ENCODE measurements around the gene FHL3.
A peak's percentile ranks its signal among the peaks of the same experiment; 100 is the strongest.

FHL3 gene

DNA sequence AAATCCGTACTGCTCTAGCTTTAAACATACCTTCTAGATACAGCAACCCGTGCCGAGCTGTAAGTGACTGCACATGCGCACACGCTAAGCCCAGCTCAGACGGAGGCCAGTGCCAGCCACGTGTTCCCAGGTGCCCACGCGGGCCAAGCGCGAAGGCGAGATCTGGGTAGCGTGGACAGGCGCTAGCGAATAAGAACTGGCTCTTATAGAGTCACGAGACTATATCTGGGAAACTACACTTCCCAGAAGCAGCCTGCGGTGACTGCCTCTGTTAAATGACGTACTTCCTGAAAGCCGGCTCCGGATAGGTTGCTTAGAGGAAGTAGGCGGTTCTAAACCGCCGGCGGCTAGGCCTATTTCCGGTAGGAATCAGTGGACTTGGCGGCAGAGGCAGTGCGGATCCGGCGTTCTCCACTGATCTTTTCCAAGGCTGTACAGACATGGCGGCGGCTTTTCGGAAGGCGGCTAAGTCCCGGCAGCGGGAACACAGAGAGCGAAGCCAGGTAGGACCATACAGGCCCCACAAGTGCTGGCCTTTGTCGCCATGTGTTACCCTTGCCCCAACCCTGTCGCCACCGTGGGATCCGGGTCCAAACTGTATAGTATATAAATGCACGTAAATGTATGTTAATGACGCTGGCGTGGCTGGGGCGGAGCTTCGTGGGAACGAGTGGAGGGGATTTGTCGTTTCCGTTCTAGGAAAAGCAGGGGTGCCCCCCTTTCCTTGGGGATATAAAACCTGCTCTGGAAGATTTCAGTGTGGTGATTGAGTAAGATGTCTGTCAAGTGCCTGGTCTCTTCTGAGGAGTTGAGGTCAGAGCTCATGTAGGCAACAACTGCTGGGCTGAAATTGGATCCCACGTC is 7.3 kb upstream of the FHL3 start, which contains the start of gene UTP11:
UTP11 (plus strand) TSS at position 372 of the 864 bp plus-strand sequence; CDS start at position 441, 69 bp downstream.
- DNase-seq = peak; percentile 79

DNA sequence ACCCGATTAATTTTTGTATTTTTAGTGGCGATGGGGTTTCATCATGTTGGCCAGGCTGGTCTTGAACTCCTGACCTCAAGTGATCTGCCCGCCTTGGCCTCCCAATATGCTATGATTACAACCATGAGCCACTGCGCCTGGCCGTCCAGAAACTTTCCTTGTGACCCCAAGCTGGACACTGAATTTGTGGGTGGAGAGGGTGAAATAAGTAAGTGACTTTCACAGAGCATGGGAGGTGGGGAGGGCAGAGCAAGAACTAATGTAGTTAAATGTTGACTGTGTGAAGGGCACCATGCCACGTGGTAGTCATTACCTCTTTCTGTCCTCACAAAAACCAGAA is 4.5 kb upstream of the FHL3 start:
- DNase-seq = no peak

DNA sequence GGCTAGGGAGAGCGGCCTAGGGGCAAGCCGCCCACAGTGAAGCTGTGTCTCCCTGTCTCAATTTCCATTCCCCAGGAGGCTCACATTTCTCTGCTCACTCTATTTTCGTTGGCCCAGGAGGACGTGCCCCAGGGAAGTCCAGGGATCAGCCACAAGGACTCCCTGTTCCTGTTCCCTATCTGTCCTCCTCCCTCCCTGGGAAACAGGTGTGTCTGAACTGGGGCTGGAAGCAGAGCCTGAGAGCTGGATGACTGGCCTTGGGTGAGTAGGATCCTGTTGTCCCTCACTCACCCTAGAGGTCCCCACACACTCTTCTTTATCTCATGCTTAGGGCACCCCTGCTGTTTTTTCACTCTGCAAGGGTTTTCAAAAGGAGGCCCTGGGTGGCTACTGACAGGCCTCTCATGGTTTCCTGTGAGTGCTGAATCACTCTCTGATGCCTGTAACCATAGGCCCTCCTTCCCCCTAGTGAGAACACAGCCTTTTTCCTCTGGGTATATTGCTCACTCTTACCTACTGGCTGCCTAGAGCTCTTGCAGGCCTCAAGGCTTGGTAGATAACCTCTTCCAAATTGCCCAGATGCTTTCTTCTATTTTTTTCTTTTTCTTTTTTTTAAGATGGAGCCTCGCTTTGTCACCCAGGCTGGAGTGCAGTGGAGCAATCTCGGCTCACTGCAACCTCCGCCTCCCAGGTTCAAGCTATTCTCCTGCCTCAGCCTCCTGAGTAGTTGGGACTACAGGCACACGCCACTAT is 4.0 kb upstream of the FHL3 start:
- no peak for DNase-seq

- no peak for DNase-seq
Observed at GRCh38 chr1:38006008-38006828, 904 bp upstream of the FHL3 start.

DNA sequence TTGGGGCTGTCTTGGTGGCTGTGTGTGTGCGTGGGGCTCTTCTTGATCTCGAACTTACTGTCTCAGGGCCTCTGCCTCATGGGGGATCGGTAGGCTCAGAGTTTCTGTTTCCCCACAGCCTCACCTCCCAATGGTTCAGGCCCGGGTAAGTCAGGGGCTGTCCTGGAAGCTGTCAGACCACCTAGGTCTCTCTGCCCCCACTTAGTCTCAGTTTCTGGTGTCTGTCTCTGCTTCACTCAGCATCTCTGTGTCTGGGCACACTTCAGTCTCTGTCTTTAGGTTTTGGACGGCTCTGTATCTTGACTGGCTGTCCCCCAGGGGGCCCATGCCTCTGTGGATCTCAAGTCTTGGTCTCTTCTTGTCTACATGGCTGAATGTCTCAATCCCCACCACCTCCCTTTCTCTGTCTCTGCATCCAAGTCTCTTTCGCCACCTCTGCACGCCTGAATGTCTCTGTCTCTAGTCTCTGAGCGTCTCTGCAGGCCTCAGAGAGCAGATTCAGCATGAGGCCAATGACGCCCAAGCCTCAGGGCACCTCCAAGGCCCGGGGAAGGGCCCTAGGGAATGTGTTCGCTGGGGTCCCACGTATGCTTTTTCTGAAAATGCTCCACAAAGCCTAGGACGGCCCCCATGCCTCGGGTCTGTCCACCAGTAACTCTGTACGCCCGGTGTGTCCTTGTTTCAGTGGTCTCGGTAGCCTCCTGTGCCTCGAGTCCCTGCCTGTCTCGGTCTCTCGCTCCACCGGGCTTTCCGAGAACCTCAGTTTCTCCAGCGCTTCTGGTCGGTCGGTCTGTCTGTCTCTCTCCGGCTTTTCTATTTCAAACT is 818 bp downstream of the FHL3 start:
- DNase-seq = no peak

DNA sequence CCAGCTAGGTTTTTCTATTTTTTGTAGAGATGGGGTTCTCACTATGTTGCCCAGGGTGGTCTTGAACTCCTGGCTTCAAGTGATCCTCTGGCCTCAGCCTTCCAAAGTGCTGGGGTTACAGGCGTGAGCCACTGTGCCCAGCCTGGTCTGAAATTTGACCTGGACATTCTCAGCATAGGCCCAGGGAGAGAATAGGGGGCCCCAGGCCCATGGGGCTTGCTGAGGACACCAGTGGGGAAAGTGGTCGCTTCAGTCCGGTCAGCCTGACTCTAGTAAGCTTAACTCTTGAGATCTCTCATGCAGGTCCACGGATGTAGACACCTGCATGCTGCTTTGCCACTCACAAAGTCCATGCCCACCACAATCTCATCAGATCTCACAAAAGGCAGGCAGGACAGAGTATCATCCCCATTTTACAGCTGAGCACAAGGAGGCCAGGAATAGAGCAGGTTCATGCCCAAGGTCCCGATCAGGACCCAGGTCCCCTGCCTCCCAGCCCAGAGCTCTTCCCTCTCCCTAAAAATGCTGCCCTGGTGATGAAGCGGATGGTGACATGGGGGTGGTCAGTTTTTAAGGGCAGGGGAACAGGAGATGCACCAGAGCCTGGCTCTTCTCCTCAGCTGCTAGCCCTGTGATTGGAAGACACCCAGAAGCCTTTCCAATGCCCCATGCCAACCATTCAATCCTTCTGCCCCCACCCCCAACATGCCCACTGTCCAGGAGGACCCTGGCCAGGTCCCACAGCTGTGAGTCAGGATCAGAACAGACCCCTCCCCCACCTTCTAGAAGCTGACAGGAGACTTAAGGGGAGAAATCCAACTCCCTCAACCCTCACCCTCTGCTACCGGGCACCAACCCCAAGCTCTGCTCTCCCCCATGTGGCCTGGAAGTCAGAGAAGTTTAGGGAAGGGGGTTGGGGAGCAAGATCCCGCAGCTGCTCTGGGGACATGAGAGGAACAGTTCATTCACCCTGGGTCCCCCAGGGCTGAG is 1.8 kb downstream of the FHL3 start:
- DNase-seq = no peak

DNA sequence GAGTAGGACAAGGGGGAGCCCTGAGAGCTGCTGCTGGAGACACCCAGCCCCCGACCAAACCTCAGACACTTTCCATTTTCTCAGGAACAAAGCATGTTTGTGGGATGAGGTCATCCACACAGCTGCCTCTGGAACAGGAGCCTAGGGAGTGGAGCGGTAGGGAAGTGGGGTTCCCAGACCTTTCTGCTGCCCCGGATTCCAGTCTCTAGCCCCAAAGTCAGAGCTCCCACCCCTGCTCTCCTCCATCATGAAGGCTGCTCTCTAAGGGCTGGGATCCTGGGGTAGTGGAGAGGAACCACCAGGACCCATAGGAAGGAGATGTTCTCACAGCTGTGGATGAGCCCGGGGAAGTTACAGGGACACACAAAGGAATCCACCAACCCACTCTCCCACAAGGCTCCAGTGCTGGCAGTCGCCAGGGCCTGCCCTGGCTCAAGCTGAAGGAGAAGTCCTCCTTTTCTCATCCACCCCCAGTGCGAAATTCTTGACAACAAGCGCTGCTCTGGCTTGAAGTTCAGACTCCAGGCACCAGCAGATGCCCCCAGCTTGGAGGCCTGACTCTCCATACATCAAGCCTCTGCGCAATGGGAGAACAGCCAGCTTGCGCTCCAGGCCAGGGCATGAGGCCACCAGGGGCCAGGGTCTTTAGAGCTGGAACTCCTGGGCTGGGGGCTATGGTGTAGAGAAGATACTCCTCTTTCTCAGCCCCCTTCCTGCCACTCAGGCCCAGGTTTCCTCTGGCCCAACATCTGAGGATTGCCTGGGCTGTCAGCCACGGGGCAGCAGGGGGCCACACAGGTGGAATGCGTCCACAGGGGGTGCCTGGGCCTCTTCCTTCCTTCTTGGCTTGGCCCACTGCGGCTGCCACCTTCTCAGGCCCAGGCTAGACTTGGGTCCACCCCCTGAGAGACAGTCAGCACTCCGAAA is 4.5 kb downstream of the FHL3 start:
- no peak for DNase-seq

- DNase-seq = no peak
Observed at GRCh38 chr1:38000233-38000528, 5.1 kb downstream of the FHL3 start.

- no peak for DNase-seq
Observed at GRCh38 chr1:37999430-38000232, 5.7 kb downstream of the FHL3 start.

DNA sequence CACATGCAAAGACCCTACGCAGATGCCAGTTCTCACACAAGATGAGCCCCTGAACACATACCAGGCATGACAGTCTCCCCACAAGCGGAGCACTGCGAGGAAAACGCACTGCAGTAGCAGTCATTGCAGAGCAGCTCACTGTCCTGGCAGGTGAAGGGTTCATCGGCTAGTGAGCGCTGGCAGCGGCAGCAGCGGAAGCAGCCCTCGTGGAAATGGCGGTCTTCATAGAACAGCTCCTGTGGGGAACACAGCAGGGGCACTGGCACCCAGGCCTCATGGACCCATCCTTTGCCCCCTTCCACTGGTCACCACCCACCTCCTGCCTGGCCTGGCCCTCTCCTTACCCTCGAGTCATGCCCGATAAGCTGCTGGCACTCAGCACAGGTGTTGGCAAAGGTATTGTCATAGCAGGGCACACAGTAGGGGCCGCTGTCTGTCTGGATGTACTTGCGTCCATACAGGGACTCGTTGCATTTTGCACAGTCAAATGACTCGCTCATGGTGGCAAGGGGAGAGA is 6.3 kb downstream of the FHL3 start:
- DNase-seq = no peak

GRCh38 chr1:37998089-37998808 is 7.1 kb downstream of the FHL3 start:
- DNase-seq = no peak

- DNase-seq = no peak
Observed at GRCh38 chr1:37997256-37998088, 7.8 kb downstream of the FHL3 start.

DNA sequence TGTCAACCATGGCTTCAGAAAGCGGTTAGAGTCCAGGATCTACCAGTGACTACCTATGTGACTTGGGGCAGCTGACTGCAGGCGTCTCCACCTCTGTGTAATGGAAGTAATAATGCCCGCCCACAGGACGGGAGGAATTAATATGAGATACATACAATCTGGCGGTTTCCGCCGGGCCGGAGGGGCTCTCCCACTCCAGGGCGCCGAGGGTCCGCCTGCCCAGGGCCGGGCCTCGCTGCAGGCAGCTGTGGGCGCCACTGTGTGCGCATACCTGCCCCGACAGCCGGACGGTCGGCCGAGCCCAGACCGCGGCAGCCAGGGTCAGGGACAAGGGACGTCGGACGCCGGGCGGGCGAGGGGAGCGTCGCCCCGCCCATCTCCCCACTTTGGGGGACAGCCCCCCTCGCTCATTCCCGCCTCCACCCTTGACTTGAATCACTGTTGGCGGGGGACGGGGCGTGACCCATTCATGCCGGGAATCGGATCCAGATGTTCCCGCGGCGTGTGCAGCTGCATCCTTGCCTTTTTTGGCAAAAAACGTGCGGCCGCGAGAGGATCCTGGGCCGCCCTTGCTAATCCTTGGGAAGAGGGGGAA is 9.5 kb downstream of the FHL3 start:
- no peak for DNase-seq

DNA sequence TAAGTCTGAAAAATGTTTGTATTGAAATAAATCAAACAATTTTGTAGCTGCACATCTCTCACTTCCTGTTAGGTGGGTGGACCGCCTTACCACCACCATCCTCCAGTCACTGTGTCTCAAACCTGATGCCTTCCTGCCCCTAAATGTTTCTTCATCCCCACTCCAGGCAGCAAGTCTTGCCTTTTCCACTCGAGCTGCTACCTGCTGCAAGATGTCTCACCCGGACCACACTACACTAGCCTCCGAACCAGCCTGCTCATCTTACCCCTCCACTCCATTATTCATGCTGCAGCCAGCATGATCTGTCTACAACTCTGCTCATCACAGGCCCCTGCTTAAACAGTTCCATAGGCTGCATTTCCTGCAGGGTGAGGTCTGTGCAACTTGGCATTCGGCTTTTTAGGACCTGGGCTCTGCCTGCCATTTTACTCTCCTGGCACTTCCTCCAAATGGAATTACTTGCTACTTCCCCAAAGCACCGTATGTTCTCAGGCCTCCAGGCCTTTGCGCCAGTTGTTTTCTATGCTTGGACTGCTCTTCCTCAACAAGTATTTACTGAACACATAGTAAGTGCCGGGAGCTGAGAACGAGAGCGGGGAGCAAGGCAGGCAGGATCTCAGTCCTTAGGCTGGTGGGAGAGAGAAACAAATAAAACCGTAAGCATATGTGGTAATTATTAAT is 10.3 kb downstream of the FHL3 start:
- DNase-seq = no peak

GRCh38 chr1:37989361-37989930 is 15.9 kb downstream of the FHL3 start:
- DNase-seq = peak; percentile 23

DNA sequence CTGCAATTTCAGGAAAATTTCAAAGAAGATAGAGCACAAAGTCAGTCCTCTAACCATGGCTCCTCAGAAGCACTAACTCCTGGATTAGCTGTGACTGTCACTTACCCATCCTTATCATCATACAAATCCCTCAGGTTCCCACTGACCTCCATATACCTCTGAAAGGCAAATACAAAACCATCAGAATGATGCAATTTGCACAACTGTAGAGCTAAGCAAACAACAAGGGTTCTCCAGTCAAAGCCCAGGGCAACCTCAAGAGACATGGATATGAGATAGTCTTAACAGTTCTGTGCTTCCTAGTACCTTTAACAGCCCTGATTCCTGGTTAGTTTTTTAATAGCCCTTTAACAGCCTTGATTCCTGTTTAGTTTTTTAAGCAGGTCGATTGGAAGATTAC is 17.6 kb downstream of the FHL3 start:
- DNase-seq = no peak

Data from T-helper 9 cell (primary cell).